ENCODE data around the gene CABCOCO1.

Gene CABCOCO1

DNA sequence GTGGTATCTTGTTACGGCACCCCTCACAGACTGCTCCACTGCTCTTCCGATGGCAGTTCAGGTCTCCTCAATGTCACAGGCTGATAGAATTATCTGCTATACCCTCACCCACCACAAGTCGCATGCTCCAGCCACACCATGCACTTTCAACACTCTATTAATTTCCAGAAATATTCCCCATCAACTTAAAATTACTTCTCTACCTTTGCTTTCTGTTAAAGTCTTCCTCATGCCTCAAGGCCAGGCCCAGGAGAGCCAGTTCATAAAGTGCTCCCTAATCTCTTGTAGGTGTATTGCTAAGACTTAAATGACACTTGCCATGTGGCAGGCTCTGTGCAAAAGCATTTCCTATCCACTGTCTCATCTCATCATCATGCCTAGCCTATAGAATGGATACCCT is 132.8 kb downstream of the CABCOCO1 start:
- no peak overlapping the region for H3K4me3 ChIP-seq (ENCODE audit: low read length)
- DNase-seq (ENCODE audit: low read depth, low spot score) = no peak

- H3K4me3 ChIP-seq (ENCODE audit: low read length) = no peak overlapping the region
Observed at GRCh38 chr10:61796785-61797184, 134.1 kb downstream of the CABCOCO1 start.

DNA sequence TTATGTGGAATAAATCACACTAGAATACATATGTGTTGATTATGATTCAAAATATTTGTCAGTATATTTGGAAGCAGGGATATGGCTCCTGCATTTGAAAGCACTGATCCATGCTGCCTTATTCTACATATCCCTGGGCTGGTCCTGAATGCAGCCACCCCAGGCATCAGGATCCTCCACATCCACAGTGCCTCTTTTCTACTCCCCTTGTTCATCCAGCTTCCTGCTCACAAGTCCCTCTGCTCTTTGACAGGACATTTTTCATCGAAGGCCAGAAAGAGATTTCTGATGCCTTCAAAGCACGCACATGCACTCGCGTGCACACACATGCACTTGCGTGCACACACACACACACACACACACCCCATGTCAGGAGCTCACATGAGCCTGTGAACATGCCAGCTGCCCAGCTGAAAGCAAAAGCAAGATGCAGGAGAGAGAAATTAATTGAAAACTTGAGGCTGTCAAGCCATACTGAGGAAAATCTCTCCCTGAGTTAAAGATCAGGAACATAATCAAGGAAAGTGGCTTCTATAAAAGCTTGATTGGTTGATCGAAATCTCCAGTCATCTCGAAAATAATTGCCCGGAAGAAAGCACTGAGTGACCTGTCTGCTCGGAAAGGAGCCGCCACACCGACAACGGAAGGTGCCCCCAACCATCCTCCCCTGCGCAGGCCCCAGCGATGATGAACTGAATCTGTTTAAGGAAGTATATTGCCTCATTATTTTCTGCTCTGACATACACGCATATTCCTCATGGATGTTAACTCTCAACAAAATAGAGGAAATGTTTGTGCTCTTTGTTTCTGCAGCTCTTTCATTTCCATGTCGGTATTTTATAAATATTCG is 134.8 kb downstream of the CABCOCO1 start:
- DNase-seq (ENCODE audit: low read depth, low spot score) = no peak
- H3K4me3 ChIP-seq (ENCODE audit: low read length) = no peak overlapping the region

More at GRCh38 chr10:61796785-61797184, 134.1 kb downstream of the CABCOCO1 start:
- no peak for DNase-seq (ENCODE audit: low read depth, low spot score)

- no peak overlapping the region for H3K4me3 ChIP-seq (ENCODE audit: low read length)
- no peak for DNase-seq (ENCODE audit: low read depth, low spot score)
Observed at GRCh38 chr10:61798713-61799112, 136.0 kb downstream of the CABCOCO1 start.

DNA sequence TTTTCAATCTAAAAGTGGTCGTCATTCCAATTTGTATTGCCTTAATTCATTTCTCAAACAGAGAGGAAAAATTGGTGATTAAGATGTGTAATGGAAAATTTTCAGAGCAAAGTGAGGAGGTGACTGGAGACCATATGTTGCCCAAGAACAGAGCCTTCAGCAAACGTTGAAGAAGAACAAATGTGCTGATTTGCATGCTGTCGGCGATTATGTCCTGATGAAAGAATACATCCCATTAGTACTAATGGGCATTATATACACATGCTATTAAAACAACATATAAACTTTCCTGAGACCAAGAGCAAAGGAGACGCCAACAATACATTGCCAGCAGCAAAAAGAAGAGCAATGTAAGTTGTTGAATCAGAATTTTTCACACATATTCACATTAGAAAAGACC is 138.8 kb downstream of the CABCOCO1 start:
- no peak overlapping the region for H3K4me3 ChIP-seq (ENCODE audit: low read length)
- DNase-seq (ENCODE audit: low read depth, low spot score) = no peak

DNA sequence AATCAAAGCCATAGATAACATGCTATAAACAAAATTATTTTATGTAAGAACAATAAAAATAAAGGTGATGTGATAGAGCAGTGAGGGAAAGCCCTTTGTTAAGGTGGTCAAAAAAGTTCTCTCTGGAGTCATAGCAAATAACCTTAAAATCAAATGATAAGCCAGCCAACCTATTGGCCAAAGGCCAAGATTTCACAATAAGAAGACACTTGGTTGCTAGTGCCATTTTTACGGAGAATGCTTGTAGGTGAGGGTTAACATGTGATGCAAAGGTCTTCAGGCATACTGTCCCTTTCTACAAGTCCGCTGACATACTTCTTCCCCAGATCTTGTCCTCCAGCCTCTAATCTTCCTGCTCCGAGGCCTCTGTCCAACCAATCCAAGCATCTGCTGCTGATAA is 140.5 kb downstream of the CABCOCO1 start:
- no peak overlapping the region for H3K4me3 ChIP-seq (ENCODE audit: low read length)
- DNase-seq (ENCODE audit: low read depth, low spot score) = no peak

DNA sequence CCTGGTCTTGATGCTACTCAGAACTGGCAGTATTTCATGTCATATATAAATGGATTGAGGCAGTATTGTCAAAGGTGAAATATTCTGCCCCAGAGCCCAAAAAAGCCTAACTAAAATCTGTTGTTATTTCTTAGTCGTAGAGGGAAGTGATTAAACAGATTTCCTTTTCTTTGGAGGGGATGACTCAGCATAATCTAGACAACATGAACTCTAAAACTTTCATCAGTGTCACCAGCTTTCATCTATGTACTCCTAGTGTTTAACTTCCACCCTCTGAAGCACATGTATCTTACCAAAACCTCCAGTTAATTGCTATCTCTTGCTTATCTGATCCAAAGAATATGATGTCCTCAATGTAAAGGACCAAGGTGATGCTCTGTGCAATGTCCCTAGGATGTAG is 141.7 kb downstream of the CABCOCO1 start:
- DNase-seq (ENCODE audit: low read depth, low spot score) = no peak
- H3K4me3 ChIP-seq (ENCODE audit: low read length) = no peak overlapping the region

GRCh38 chr10:61805091-61805490 is 142.4 kb downstream of the CABCOCO1 start:
- no peak overlapping the region for H3K4me3 ChIP-seq (ENCODE audit: low read length)
- no peak for DNase-seq (ENCODE audit: low read depth, low spot score)

GRCh38 chr10:61810263-61810662 is 147.5 kb downstream of the CABCOCO1 start:
- no peak for DNase-seq (ENCODE audit: low read depth, low spot score)
- H3K4me3 ChIP-seq (ENCODE audit: low read length) = no peak overlapping the region

- H3K4me3 ChIP-seq (ENCODE audit: low read length) = no peak overlapping the region
- no peak for DNase-seq (ENCODE audit: low read depth, low spot score)
Observed at GRCh38 chr10:61812052-61812721, 149.5 kb downstream of the CABCOCO1 start.

DNA sequence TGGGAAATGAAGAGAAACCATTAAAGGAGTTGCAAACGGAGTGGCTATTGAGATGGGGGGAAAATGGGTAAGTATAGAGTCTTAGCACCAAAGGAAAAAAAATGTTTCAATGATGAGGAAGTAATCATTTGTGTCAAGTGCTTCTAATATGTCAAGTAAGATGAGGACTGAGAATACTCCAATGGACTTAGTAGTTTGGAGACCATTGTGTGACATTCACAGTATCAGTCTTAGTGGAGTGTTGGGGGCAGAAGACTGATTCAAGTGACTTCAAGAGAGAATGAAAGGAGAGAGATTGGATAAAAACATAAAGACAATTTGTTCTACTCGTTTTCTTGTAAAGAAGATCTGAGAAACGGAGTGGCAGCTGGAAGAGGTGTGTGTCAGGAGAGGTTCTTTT is 150.2 kb downstream of the CABCOCO1 start:
- DNase-seq (ENCODE audit: low read depth, low spot score) = no peak
- no peak overlapping the region for H3K4me3 ChIP-seq (ENCODE audit: low read length)

GRCh38 chr10:61814160-61814559 is 151.4 kb downstream of the CABCOCO1 start:
- H3K4me3 ChIP-seq (ENCODE audit: low read length) = no peak overlapping the region
- DNase-seq (ENCODE audit: low read depth, low spot score) = no peak

GRCh38 chr10:61815496-61815895 is 152.8 kb downstream of the CABCOCO1 start:
- H3K4me3 ChIP-seq (ENCODE audit: low read length) = no peak overlapping the region
- no peak for DNase-seq (ENCODE audit: low read depth, low spot score)
